Breast epithelium (tissue), 4 donors: Measurements from ENCODE around the gene CTAG1B. TPM values are rescaled to one million over a fixed set of nuclear protein-coding genes. Genes with fewer than 3 reads are reported as not detected.
"Not testable (repeated sequence)": the region's sequence is repeated elsewhere in the genome, so short reads cannot be mapped to it uniquely, and the experiment has no call there.

Experiments
- DNase-seq, 2 donors: peaks; one replicate each; pipeline ENCODE4 v3.0.0-alpha.2; 2019; ENCODE audit warnings: low spot score in 2 of 2
- H3K27ac ChIP-seq, 2 donors: fragments of 200-600 bp; sonication (generic) in 1 of 2; one replicate each; pipeline ENCODE4 v1.5.1; 2016 to 2019; ENCODE audit warnings: mild to moderate bottlenecking in 1 of 2
- H3K27me3 ChIP-seq, 2 donors: fragments of 200-600 bp; sonication (generic) in 1 of 2; one replicate each; pipeline versions ENCODE4 v1.5.1 to v1.6.0; 2017 to 2019; ENCODE audit warnings: control low read depth in 1 of 2, mild to moderate bottlenecking in 1 of 2
- H3K36me3 ChIP-seq: fragments of 200-600 bp; one replicate; pipeline ENCODE4 v1.5.1; 2019
- H3K4me1 ChIP-seq, 2 donors: fragments of 200-600 bp; sonication (generic); one replicate each; pipeline ENCODE4 v1.5.1; 2016 to 2019; ENCODE audit warnings: control low read depth in 1 of 2
- H3K4me3 ChIP-seq, 3 donors: fragments of 200-600 bp; sonication (generic); 1 replicate in 2 of 3; 2 replicates in 1 of 3; pipeline ENCODE4 v1.5.1; 2016 to 2019; ENCODE audit warnings: mild to moderate bottlenecking in 3 of 3, moderate library complexity in 2 of 3
- H3K9me3 ChIP-seq, 2 donors: fragments of 200-600 bp; sonication (generic) in 1 of 2; one replicate each; pipeline ENCODE4 v1.5.1; 2016 to 2019; ENCODE audit warnings: control low read depth in 1 of 2
- POLR2A ChIP-seq: fragments of 450-650 bp; IDR thresholded peaks from one replicate; pipeline ENCODE4 v1.6.1; 2016; ENCODE audit warnings: antibody characterized with exemption, mild to moderate bottlenecking, moderate library complexity
- POLR2AphosphoS5 ChIP-seq, 3 donors: sonication (generic); formaldehyde crosslinking; IDR thresholded peaks; one replicate each; pipeline ENCODE4 v1.6.1; 2017; ENCODE audit warnings: antibody characterized with exemption in 3 of 3
- intact Hi-C: fragments of 100-400 bp; cut with DNase I; formaldehyde crosslinking; loops from one replicate; pipeline ENCODE4 v1.15.1; 2023; ENCODE audit warnings: low total_unique reads
- total RNA-seq, 3 donors: library from RNA; depleted of rRNA; stranded (reverse); fragments of >200 nt; gene quantifications; one replicate each; pipeline ENCODE4 v1.1.0, GENCODE V29; 2016
- TF ChIP-seq, protein P1 (sequence below), 3 donors: fragments of 450-650 bp; IDR thresholded peaks; one replicate each; pipeline ENCODE4 v1.5.1; 2016 to 2017; ENCODE audit warnings: antibody characterized with exemption in 3 of 3, mild to moderate bottlenecking in 3 of 3, moderate library complexity in 3 of 3

The CTAG1B gene
- total RNA-seq, 3 donors from 2014 or later: 2.3 TPM; not detected in 2

DNA sequence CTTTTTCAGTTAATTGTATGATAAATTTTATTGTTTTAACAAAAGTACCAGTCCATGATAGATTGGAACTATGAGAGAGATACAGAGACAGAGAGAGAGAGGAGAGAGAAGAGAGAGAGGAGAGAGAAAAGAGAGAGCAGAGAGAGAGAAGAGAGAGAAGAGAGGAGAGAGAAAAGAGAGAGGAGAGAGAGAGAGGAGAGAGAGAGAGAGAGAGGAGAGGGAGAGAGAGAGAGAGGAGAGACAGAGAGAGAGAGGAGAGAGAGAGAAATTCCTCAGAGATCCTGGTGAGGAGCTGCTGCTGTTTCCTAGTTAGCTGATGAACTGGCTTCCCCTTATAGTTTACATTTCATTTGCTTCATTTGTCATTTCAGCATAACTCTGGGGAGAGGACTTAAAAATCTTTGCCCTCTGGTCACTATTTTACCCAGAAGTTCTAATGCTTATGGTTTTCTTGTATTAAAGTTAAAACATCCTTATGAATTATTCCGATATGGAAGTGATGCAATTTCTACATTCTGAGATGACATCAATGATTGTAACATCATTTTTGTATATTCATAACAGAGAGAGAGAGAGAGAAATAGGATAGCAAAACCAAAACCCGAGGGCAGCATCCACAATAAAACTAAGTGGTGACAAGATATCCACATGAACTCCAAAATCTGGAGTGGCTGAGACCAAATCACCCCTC is 23.4 kb downstream of the CTAG1B start:
- Histone ChIP-seq H3K36me3 (no peaks in the 10 kb centered on the region), H3K27ac (peak overlapping the region in 1 of 2 donors; percentile 38), H3K9me3 (peaks cover 0 to 8% of the 10 kb centered on the region in 2 donors), H3K27me3 (peaks cover 0 to 37% of the 10 kb centered on the region in 2 donors), H3K4me1 (no peaks in the 10 kb centered on the region), H3K4me3 (no peak overlapping the region)
- TF ChIP-seq, protein P1, sequence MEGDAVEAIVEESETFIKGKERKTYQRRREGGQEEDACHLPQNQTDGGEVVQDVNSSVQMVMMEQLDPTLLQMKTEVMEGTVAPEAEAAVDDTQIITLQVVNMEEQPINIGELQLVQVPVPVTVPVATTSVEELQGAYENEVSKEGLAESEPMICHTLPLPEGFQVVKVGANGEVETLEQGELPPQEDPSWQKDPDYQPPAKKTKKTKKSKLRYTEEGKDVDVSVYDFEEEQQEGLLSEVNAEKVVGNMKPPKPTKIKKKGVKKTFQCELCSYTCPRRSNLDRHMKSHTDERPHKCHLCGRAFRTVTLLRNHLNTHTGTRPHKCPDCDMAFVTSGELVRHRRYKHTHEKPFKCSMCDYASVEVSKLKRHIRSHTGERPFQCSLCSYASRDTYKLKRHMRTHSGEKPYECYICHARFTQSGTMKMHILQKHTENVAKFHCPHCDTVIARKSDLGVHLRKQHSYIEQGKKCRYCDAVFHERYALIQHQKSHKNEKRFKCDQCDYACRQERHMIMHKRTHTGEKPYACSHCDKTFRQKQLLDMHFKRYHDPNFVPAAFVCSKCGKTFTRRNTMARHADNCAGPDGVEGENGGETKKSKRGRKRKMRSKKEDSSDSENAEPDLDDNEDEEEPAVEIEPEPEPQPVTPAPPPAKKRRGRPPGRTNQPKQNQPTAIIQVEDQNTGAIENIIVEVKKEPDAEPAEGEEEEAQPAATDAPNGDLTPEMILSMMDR (IDR thresholded peaks at IDR 0.05): no peak
- TF ChIP-seq POLR2A (no peak), POLR2AphosphoS5 (IDR thresholded peaks at IDR 0.05) (no peak)
- intact Hi-C loops: no loop called here
- DNase-seq: no peak

DNA sequence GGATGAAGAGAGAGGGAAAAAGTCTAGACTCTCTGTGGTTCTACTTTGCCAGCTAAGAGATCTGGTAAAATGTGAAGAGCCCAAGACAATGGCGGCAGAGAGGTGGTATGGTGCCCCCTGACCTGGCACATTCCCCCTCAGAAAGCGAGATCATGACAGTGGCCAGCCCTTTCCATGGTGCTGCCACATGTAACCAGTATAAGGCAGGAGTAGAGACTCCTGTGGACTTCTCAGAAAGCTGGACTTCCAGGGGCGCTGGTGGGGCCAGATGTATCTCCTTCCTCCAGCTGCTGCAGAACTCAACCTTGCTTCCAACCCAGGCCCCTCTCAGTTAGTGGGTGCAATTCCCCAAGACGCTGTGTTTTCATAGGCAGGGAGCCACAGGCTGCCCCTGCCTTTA is 24.6 kb downstream of the CTAG1B start:
- H3K27me3 ChIP-seq: peaks cover 0 to 37% of the 10 kb centered on the region in 2 donors
- DNase-seq: peak in 1 of 2 donors; percentile 4
- no peaks in the 10 kb centered on the region for H3K4me1 ChIP-seq
- H3K9me3 ChIP-seq: peaks cover 0 to 8% of the 10 kb centered on the region in 2 donors
- no peaks in the 10 kb centered on the region for H3K36me3 ChIP-seq
- intact Hi-C loops: no loop called here
- no peak overlapping the region for H3K27ac ChIP-seq
- TF ChIP-seq POLR2AphosphoS5 (IDR thresholded peaks at IDR 0.05) (no peak), POLR2A (no peak)
- TF ChIP-seq, protein P1 (IDR thresholded peaks at IDR 0.05): no peak
- H3K4me3 ChIP-seq: no peak overlapping the region

DNA sequence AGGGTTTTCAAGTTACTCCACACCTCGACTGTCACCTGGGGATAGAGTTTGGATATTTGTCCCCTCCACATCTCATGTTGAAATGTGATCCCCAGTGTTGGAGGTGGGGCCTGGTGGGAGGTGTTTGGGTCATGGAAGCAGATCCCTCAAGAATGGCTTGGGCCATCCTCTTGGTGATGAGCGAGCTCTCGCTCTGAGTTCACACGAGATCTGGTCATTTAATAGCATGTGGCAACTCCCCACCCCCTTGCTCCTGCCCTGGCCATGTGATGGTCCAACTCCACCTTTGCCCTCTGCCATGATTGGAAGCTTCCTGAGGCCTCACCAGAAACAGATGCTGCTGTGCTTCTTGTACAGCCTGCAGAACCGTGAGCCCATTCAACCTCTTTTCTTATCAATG is 25.9 kb downstream of the CTAG1B start:
- intact Hi-C loops: no loop called here
- no peak overlapping the region for H3K27ac ChIP-seq
- peaks cover 0 to 8% of the 10 kb centered on the region in 2 donors for H3K9me3 ChIP-seq
- H3K27me3 ChIP-seq: peaks cover 0 to 37% of the 10 kb centered on the region in 2 donors
- no peaks in the 10 kb centered on the region for H3K4me1 ChIP-seq
- H3K4me3 ChIP-seq: no peak overlapping the region
- H3K36me3 ChIP-seq: no peaks in the 10 kb centered on the region
- peak in 1 of 2 donors; percentile 8 for DNase-seq
- TF ChIP-seq POLR2A: no peak
- TF ChIP-seq POLR2AphosphoS5 (IDR thresholded peaks at IDR 0.05): no peak

DNA sequence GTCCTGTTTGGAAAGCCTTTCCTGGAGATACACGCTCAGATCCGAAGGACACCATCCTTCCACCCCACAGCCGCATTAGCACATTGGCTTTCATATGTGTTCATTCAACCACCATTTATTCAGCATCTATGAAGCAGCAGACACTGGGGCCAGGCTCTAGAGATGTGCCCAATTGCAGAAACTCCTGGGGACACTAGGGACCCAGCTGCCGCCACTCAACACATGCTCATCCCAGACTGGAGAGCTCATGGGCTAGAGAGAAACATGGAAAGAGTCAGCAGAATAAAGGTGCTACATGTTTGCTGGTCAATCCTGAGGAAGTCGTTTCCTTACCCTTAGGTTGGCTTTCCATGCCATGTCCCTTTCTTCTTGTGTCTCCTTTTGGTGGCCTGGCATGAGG is 26.6 kb downstream of the CTAG1B start:
- no peak overlapping the region for H3K27ac ChIP-seq
- H3K36me3 ChIP-seq: no peaks in the 10 kb centered on the region
- H3K4me3 ChIP-seq: no peak overlapping the region
- H3K27me3 ChIP-seq: peaks cover 0 to 37% of the 10 kb centered on the region in 2 donors
- intact Hi-C loops: no loop called here
- TF ChIP-seq POLR2A: no peak
- TF ChIP-seq, protein P1 (IDR thresholded peaks at IDR 0.05): no peak
- no peak for TF ChIP-seq POLR2AphosphoS5 (IDR thresholded peaks at IDR 0.05)
- H3K9me3 ChIP-seq: peaks cover 0 to 8% of the 10 kb centered on the region in 2 donors
- no peaks in the 10 kb centered on the region for H3K4me1 ChIP-seq
- DNase-seq: peak in 1 of 2 donors; percentile 2

DNA sequence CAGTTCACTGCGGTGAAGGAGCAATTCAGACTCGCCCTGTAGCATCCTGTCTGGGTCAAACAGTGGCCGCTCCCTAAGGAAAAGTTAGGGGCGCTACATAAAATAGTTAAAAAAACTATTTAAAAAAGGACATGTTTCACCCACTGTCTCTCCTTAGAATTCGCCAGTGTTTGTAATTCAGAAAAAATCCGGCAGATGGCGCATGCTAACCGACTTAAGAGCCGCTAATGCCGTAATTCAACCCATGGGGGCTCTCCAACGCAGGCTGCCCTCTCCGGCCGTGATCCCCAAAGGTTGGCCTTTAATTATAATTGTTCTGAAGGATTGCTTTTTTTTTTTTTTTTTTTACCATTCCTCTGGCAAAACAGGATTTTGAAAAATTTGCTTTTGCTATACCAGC is 28.7 kb downstream of the CTAG1B start:
- DNase-seq, H3K36me3 ChIP-seq, H3K27ac ChIP-seq, H3K4me3 ChIP-seq, intact Hi-C loops, H3K9me3 ChIP-seq, H3K4me1 ChIP-seq: not testable (repeated sequence)
- H3K27me3 ChIP-seq: peaks cover 0 to 24% of the 10 kb centered on the region in 2 donors

DNA sequence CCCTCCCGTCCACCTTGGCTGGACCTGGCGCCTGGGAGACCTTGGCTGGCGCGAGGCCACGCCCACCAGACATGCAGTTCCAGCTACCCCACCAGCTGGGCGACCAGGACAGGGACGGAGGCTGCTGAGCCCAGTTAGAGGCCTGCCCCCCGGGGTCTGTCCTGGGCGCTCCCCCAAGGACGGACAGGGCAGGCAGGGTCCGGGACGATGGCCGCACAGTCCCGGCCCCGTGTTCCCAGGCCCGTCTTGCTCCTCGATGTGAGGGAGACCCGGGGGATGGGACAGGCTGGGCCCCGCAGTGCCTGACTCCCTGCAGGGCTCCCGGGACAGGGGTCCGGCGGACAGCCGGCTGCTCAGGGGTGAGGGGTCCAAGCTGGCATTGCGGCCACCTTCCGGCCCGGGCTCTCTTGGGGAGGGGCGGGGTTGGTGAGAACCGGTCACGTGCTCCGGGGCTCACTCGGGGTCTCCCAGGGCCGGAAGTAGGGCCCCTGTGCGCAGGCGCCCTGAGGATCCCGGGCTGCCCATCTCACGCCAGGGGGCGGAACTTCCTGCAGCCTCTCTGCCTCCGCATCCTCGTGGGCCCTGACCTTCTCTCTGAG is 34.4 kb downstream of the CTAG1B start, which contains the start of gene CTAG1A:
Gene CTAG1A, plus strand, starts transcription at position 549 of the 599 bp plus-strand sequence. CDS start 74 bp downstream, outside the sequence.
- H3K27me3 ChIP-seq, H3K4me3 ChIP-seq, H3K27ac ChIP-seq, H3K36me3 ChIP-seq, DNase-seq, intact Hi-C loops, H3K9me3 ChIP-seq, H3K4me1 ChIP-seq: not testable (repeated sequence)

DNA sequence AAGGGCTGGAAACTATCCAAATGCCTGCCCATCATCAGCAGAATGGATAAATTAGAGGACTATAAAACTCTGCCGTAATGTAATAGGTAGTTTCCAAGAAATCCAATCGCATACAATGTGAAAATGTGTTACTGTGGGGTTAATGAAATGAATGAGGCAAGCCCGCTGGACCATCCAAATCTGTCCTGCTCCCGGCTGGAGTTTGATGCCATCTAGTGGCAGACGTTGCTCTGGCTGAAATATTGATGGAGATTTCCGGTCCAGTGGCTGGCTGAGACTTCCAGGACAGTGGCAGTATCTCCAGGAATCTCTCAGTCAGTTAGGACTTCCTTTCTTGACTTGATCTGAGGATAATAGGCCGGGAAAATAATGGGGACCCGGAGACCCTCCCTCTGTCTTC is 36.1 kb downstream of the CTAG1B start:
- H3K4me1 ChIP-seq, H3K27ac ChIP-seq, DNase-seq, intact Hi-C loops, H3K9me3 ChIP-seq, H3K4me3 ChIP-seq, H3K36me3 ChIP-seq, H3K27me3 ChIP-seq: not testable (repeated sequence)

DNA sequence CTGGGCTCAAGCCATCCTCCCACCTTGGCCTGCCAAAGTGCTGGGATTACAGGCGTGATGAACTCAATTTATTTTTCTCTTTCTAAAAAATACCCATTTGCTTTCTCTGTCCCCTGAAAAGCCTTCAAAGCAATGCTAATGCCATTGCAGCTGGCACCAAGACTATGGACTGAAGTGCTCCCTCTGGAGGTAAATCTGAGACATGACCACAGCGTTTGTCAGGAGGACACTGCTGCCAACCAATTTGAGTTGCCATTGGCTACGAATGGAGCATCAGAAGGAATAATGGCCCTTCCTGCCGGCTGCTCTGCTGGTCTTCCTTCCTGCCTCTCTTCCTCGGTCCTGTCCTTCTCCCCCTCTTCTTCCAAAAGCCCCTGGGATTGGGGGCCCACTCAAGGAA is 44.0 kb downstream of the CTAG1B start:
- DNase-seq, H3K4me1 ChIP-seq, H3K4me3 ChIP-seq, H3K27me3 ChIP-seq, H3K27ac ChIP-seq, intact Hi-C loops, H3K36me3 ChIP-seq, H3K9me3 ChIP-seq: not testable (repeated sequence)

DNA sequence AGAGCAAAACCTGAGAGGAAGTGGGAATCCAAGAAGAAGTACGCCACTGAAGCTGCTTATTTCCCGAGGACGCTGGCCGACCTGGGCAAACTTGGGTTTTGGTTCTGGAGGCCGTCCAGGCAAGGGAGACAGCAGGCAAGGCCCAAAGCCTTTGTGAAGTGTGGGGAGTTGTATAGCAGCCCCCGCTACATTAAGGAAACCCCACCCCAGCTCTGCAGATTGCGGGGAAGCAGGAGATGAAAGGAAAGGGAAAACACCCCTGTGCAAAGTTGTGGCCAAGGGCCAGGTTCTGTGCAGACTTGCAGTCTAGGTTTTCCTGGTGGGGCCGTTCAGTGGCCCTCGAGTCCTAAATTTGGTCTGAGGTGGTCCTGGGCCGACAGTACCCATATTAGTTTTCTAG is 46.0 kb downstream of the CTAG1B start:
- H3K9me3 ChIP-seq, H3K4me1 ChIP-seq, H3K36me3 ChIP-seq, DNase-seq, H3K27ac ChIP-seq, H3K27me3 ChIP-seq, H3K4me3 ChIP-seq, intact Hi-C loops: not testable (repeated sequence)

DNA sequence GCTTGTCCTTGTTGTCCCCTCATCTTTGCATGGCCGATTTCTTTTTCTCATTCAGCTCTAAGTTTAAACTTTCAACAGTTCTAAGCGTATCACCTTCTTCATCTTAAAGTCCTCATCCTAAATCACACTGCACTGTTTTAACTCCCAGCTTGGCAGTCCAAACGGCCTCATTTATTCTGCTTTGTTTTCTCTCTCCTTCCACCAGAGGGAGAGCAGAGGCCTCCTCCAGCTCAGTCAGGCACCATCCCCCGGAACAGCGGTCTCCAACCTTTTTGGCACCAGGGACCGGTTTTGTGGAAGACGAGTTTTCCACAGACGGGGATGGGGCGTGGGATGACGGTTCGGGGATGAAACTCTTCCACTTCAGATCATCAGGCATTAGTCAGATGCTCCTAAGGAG is 48.7 kb downstream of the CTAG1B start:
- H3K27ac ChIP-seq, H3K9me3 ChIP-seq, H3K4me1 ChIP-seq, H3K36me3 ChIP-seq, H3K4me3 ChIP-seq, H3K27me3 ChIP-seq, DNase-seq, intact Hi-C loops: not testable (repeated sequence)
